GM12872 (cell line): Measurements from ENCODE around the gene LDLRAD4.

Experiments used
- TF ChIP-seq, protein P1 (sequence below): IDR thresholded peaks from 3 replicates; pipeline ENCODE4 v1.5.1; 2011; ENCODE audit warnings: low read depth, mild to moderate bottlenecking, low read length, moderate library complexity; ENCODE audit not compliant: insufficient read depth

Gene LDLRAD4

DNA sequence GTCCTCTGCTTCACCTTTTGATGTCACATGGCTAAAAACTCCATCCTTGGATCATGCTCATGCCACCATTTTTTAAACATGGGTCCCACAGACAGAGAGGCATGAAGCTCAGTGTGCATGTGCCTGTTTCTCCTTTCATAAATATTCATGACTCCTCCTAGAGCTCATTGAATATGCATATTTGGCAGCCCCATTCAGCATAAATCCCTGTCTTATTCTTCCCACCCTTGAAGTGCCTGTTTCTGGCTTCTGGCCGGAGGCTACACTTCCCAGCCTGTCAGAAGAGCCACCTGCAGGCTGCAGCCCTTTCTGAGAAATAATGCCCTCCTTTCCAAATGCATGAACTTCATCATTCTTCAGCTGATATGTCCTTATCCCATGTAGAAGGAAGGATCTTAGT lies 109.7 kb downstream of the LDLRAD4 start:
- TF ChIP-seq, protein P1, sequence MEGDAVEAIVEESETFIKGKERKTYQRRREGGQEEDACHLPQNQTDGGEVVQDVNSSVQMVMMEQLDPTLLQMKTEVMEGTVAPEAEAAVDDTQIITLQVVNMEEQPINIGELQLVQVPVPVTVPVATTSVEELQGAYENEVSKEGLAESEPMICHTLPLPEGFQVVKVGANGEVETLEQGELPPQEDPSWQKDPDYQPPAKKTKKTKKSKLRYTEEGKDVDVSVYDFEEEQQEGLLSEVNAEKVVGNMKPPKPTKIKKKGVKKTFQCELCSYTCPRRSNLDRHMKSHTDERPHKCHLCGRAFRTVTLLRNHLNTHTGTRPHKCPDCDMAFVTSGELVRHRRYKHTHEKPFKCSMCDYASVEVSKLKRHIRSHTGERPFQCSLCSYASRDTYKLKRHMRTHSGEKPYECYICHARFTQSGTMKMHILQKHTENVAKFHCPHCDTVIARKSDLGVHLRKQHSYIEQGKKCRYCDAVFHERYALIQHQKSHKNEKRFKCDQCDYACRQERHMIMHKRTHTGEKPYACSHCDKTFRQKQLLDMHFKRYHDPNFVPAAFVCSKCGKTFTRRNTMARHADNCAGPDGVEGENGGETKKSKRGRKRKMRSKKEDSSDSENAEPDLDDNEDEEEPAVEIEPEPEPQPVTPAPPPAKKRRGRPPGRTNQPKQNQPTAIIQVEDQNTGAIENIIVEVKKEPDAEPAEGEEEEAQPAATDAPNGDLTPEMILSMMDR = no peak

DNA sequence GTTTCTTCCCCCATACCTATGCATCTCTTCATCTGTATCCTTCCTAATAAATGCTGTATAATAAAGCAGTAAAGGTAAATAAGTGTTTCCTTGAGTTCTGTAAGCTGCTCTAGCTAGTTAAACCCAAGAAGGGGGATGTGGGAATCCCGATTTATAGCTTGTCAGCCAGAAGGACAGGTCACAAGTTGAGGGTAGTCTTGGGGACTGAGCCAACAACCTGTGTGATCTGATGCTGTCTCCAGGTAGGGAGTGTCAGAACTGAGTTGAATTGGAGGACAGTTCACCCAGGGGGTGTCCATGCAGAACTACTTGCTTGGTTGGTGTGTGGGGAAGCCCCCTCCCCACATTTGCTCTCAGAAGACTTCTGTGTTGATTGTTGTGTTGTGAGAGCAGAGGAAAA lies 112.4 kb downstream of the LDLRAD4 start:
- TF ChIP-seq, protein P1 = no peak

DNA sequence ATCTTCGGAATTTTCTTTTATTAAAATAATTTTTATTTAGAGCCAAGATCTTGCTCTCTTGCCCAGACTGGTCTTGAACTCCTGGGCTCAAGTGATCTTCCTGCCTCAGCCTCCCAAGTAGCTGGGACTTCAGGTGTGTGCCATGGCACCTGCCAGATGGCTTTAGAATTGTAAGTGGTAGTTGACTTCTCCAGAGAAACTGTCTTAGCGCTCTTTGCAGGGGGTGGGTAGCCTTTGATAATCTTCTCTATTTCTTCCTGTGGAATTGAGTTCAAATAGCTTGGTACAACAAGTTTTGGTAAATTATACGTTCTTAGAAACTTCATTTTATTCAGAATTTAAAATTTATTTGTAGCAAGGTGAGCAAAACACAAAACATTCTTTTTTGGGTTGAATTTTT lies 113.3 kb downstream of the LDLRAD4 start:
- TF ChIP-seq, protein P1 = no peak

DNA sequence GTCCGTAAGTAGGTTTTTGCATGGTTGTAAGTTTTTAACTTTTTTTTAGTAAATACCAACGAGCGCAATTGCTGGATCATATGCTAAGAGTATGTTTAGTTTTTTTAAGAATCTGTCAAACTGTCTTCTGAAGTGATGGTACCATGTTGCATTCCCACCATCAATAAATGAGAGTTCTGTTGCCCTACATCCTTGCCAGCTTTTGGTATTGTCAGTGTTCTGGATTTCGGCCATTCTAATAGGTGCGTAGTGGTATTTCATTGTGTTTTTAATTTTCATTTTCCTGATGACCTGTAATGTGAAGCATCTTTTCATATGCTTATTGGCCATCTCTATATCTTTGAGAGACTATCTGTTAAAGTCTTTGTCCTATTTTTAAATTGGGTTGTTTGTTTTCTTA lies 114.3 kb downstream of the LDLRAD4 start:
- TF ChIP-seq, protein P1 = no peak

DNA sequence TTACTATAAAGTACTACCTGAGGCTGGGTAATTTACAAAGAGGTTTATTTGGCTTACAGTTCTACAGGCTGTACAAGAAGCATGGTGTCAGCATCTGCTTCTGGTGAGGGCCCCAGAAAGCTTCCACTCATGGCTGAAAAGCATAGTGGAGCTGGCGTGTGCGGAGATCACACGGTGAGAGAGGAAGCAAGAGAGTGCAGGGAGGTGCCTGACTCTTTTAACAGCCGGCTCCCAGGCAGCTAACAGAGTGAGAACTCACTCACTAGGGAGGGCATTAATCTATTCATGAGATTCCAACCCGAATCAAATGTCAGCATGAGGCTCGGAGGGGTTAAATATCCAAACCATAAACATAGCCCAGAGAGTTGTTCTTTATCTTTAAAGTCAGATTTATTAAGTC lies 117.3 kb downstream of the LDLRAD4 start:
- TF ChIP-seq, protein P1 = no peak

GRCh38 chr18:13336841-13337240 lies 118.3 kb downstream of the LDLRAD4 start:
- TF ChIP-seq, protein P1 = no peak

- TF ChIP-seq, protein P1 = no peak
Measured at GRCh38 chr18:13337369-13337768, 118.8 kb downstream of the LDLRAD4 start.

DNA sequence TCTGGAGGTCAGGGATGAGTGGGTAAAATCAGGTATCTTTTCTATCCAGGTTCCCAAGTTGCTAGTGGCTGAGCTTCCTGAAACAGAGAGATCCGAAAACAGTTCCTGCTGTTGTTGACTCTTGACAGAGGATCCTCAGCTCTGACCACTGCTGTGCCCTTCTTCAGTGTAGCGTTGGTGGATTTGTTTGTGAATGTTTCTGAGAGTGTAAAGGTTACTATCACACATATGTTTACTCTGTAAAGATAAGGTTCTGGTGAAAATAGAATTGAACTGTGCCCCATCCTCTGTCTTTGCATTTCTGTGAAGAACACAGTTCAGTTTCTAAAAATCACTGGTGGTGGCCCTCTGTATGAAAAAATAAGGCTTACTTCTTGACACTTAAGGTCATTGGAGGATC lies 119.8 kb downstream of the LDLRAD4 start:
- TF ChIP-seq, protein P1 = no peak
